CD4-positive, CD25-positive, alpha-beta regulatory T cell (primary cell): ENCODE results near the gene GRK3. TPM values are rescaled to one million over a fixed set of nuclear protein-coding genes. Genes with fewer than 3 reads are reported as not detected.
"Not testable (repeated sequence)": the region's sequence is repeated elsewhere in the genome, so short reads cannot be mapped to it uniquely, and the experiment has no call there.

ENCODE experiments used
- ATAC-seq, 2 donors: fragments of 150-1000 bp; cut with Tn5 transposase; one replicate each; pipeline ENCODE4 v1.10.0; 2021; ENCODE audit warnings: low read depth in 2 of 2, moderate number of reproducible peaks in 2 of 2, moderate library complexity in 1 of 2
- DNase-seq, 3 donors: peaks; one replicate each; pipeline versions ENCODE4 v3.0.0 to v3.0.0-alpha.2; 2012 to 2022; ENCODE audit warnings: mixed read lengths in 1 of 3
- H3K27ac ChIP-seq: one replicate; pipeline ENCODE4 v1.7.0; 2013; ENCODE audit warnings: mild to moderate bottlenecking, low read length; ENCODE audit not compliant: insufficient read depth, poor library complexity, severe bottlenecking
- H3K27me3 ChIP-seq: one replicate; pipeline ENCODE4 v1.7.0; 2013; ENCODE audit warnings: low read length; ENCODE audit not compliant: control insufficient read depth, insufficient read depth
- H3K36me3 ChIP-seq: one replicate; pipeline ENCODE4 v1.7.0; 2013; ENCODE audit warnings: mild to moderate bottlenecking, low read length, moderate library complexity; ENCODE audit not compliant: control insufficient read depth, insufficient read depth
- H3K4me1 ChIP-seq: 2 replicates; pipeline ENCODE4 v1.7.0; 2013; ENCODE audit warnings: mild to moderate bottlenecking, low read length; ENCODE audit not compliant: insufficient read depth, control insufficient read depth, poor library complexity, severe bottlenecking
- H3K4me3 ChIP-seq: one replicate; pipeline ENCODE4 v1.7.0; 2013; ENCODE audit warnings: low read depth, mild to moderate bottlenecking, low read length, moderate library complexity
- H3K9me3 ChIP-seq, 2 experiments: 1 replicate in 1 of 2; 2 replicates in 1 of 2; pipeline ENCODE4 v1.7.0; 2013; ENCODE audit warnings: low read length in 2 of 2, mild to moderate bottlenecking in 1 of 2, moderate library complexity in 1 of 2; ENCODE audit not compliant: control insufficient read depth in 2 of 2
- H3K27ac Mint-ChIP-seq, 3 donors: one replicate each; pipeline ENCODE4 v1.8.0; 2020 to 2022; ENCODE audit warnings: mild to moderate bottlenecking in 3 of 3, mixed read lengths in 3 of 3, moderate library complexity in 2 of 3
- H3K27me3 Mint-ChIP-seq: one replicate; pipeline ENCODE4 v1.8.0; 2022; ENCODE audit warnings: mild to moderate bottlenecking, mixed read lengths
- H3K36me3 Mint-ChIP-seq: one replicate; pipeline ENCODE4 v1.8.0; 2020; ENCODE audit warnings: mixed read lengths
- H3K4me1 Mint-ChIP-seq, 4 donors: one replicate each; pipeline ENCODE4 v1.8.0; 2020 to 2022; ENCODE audit warnings: mixed read lengths in 4 of 4, mild to moderate bottlenecking in 1 of 4
- H3K4me3 Mint-ChIP-seq, 4 donors: one replicate each; pipeline ENCODE4 v1.8.0; 2020 to 2022; ENCODE audit warnings: mild to moderate bottlenecking in 4 of 4, mixed read lengths in 4 of 4, moderate library complexity in 3 of 4
- H3K9me3 Mint-ChIP-seq, 7 donors: one replicate each; pipeline ENCODE4 v1.8.0; 2020 to 2022; ENCODE audit warnings: mixed read lengths in 7 of 7, mild to moderate bottlenecking in 3 of 7, moderate library complexity in 2 of 7
- polyA plus RNA-seq, 4 donors: library from polyadenylated mRNA; unstranded; fragments of 300-500 nt; fragmentation: Illumina TruSeq; gene quantifications; one replicate each; pipeline ENCODE4 v1.2.3, GENCODE V29; 2021
- total RNA-seq: library from RNA; stranded (reverse); gene quantifications from one replicate; pipeline ENCODE4 v1.2.3, GENCODE V29; 2022

The GRK3 gene
- total and polyA plus RNA-seq, 5 donors from 2014 or later, result 0.51 to 3.5 (median 1.1) TPM

GRCh38 chr22:25553131-25553530 is 11.3 kb upstream of the GRK3 start:
- Mint-ChIP-seq H3K4me3 (no peak overlapping the region), H3K9me3 (peaks cover 0 to 5% (median 0%) of the 10 kb centered on the region in 7 donors), H3K27me3 (peaks cover 7% of the 10 kb centered on the region), H3K4me1 (peaks cover 0 to 4% (median 0%) of the 10 kb centered on the region in 4 donors), H3K27ac (no peak overlapping the region), H3K36me3 (no peaks in the 10 kb centered on the region)
- no peaks in the 10 kb centered on the region for H3K9me3 ChIP-seq
- DNase-seq, result no peak
- no peak overlapping the region for H3K4me3 ChIP-seq
- no peaks in the 10 kb centered on the region for H3K36me3 ChIP-seq
- H3K4me1 ChIP-seq, result no peaks in the 10 kb centered on the region
- ATAC-seq, result no peak
- no peak overlapping the region for H3K27ac ChIP-seq
- no peaks in the 10 kb centered on the region for H3K27me3 ChIP-seq

GRCh38 chr22:25554238-25554671 is 10.2 kb upstream of the GRK3 start:
- peaks cover 0 to 4% (median 0%) of the 10 kb centered on the region in 4 donors for H3K4me1 Mint-ChIP-seq

GRCh38 chr22:25554689-25555088 is 9.8 kb upstream of the GRK3 start:
- H3K27ac ChIP-seq, result no peak overlapping the region
- H3K27me3 ChIP-seq, result no peaks in the 10 kb centered on the region
- Mint-ChIP-seq H3K9me3 (peaks cover 0 to 4% (median 0%) of the 10 kb centered on the region in 7 donors), H3K27ac (no peak overlapping the region), H3K36me3 (no peaks in the 10 kb centered on the region), H3K4me3 (no peak overlapping the region), H3K27me3 (peaks cover 7% of the 10 kb centered on the region), H3K4me1 (peaks cover 0 to 4% (median 0%) of the 10 kb centered on the region in 4 donors)
- DNase-seq (no peak), ATAC-seq (no peak)
- no peak overlapping the region for H3K4me3 ChIP-seq
- H3K4me1 ChIP-seq, result no peaks in the 10 kb centered on the region
- no peaks in the 10 kb centered on the region for H3K36me3 ChIP-seq
- no peaks in the 10 kb centered on the region for H3K9me3 ChIP-seq

More at GRCh38 chr22:25554238-25554671, 10.2 kb upstream of the GRK3 start:
- peaks cover 7% of the 10 kb centered on the region for H3K27me3 Mint-ChIP-seq
- no peak overlapping the region for H3K4me3 Mint-ChIP-seq
- no peaks in the 10 kb centered on the region for H3K4me1 ChIP-seq
- no peaks in the 10 kb centered on the region for H3K9me3 ChIP-seq
- H3K36me3 Mint-ChIP-seq, result no peaks in the 10 kb centered on the region
- DNase-seq (no peak), ATAC-seq (no peak)
- H3K27ac ChIP-seq, result no peak overlapping the region
- H3K27ac Mint-ChIP-seq, result no peak overlapping the region
- H3K9me3 Mint-ChIP-seq, result peaks cover 0 to 4% (median 0%) of the 10 kb centered on the region in 7 donors
- no peaks in the 10 kb centered on the region for H3K27me3 ChIP-seq
- no peaks in the 10 kb centered on the region for H3K36me3 ChIP-seq
- no peak overlapping the region for H3K4me3 ChIP-seq

- Histone ChIP-seq H3K36me3 (no peaks in the 10 kb centered on the region), H3K4me3 (no peak overlapping the region), H3K4me1 (no peaks in the 10 kb centered on the region), H3K27me3 (no peaks in the 10 kb centered on the region), H3K27ac (no peak overlapping the region), H3K9me3 (no peaks in the 10 kb centered on the region)
- no peak for DNase-seq
- Mint-ChIP-seq H3K9me3 (peaks cover 0 to 4% (median 0%) of the 10 kb centered on the region in 7 donors), H3K4me3 (no peak overlapping the region), H3K4me1 (peaks cover 0 to 4% (median 0%) of the 10 kb centered on the region in 4 donors), H3K27me3 (peaks cover 7% of the 10 kb centered on the region), H3K36me3 (no peaks in the 10 kb centered on the region), H3K27ac (no peak overlapping the region)
- no peak for ATAC-seq
Measured at GRCh38 chr22:25555586-25555985, 8.9 kb upstream of the GRK3 start.

- no peak overlapping the region for H3K27ac ChIP-seq
- Mint-ChIP-seq H3K9me3 (peaks cover 0 to 1% (median 0%) of the 10 kb centered on the region in 7 donors), H3K4me3 (no peak overlapping the region), H3K27me3 (peaks cover 1% of the 10 kb centered on the region), H3K36me3 (no peaks in the 10 kb centered on the region), H3K4me1 (peaks cover 0 to 3% (median 2%) of the 10 kb centered on the region in 4 donors), H3K27ac (no peak overlapping the region)
- no peak for ATAC-seq
- H3K9me3 ChIP-seq, result no peaks in the 10 kb centered on the region
- DNase-seq, result no peak
- no peaks in the 10 kb centered on the region for H3K36me3 ChIP-seq
- no peak overlapping the region for H3K4me3 ChIP-seq
- H3K4me1 ChIP-seq, result no peaks in the 10 kb centered on the region
- H3K27me3 ChIP-seq, result no peaks in the 10 kb centered on the region
Measured at GRCh38 chr22:25557218-25557617, 7.3 kb upstream of the GRK3 start.

GRCh38 chr22:25558341-25558740 is 6.1 kb upstream of the GRK3 start:
- no peaks in the 10 kb centered on the region for H3K36me3 ChIP-seq
- no peak overlapping the region for H3K27ac ChIP-seq
- Mint-ChIP-seq H3K4me1 (peaks cover 0 to 11% (median 8%) of the 10 kb centered on the region in 4 donors), H3K27me3 (no peaks in the 10 kb centered on the region), H3K9me3 (peaks cover 0 to 1% (median 0%) of the 10 kb centered on the region in 7 donors), H3K27ac (peak overlapping the region in 1 of 3 donors; percentile 36), H3K36me3 (no peaks in the 10 kb centered on the region), H3K4me3 (no peak overlapping the region)
- no peaks in the 10 kb centered on the region for H3K9me3 ChIP-seq
- no peaks in the 10 kb centered on the region for H3K4me1 ChIP-seq
- no peak overlapping the region for H3K4me3 ChIP-seq
- ATAC-seq (no peak), DNase-seq (no peak)
- no peaks in the 10 kb centered on the region for H3K27me3 ChIP-seq

- peak overlapping the region in 1 of 3 donors; percentile 77 for H3K27ac Mint-ChIP-seq
- not testable (repeated sequence) for H3K27ac ChIP-seq, H3K27me3 ChIP-seq, H3K4me3 ChIP-seq, DNase-seq, ATAC-seq, H3K36me3 Mint-ChIP-seq, H3K36me3 ChIP-seq, H3K4me1 ChIP-seq, H3K9me3 ChIP-seq, H3K9me3 Mint-ChIP-seq, H3K27me3 Mint-ChIP-seq
- H3K4me1 Mint-ChIP-seq, result peaks cover 0 to 21% (median 9%) of the 10 kb centered on the region in 4 donors
- peak overlapping the region in 1 of 4 donors; percentile 22 for H3K4me3 Mint-ChIP-seq
Measured at GRCh38 chr22:25559910-25560309, 4.6 kb upstream of the GRK3 start.

GRCh38 chr22:25561182-25561581 is 3.3 kb upstream of the GRK3 start:
- Mint-ChIP-seq H3K4me1 (peaks cover 0 to 30% (median 12%) of the 10 kb centered on the region in 4 donors), H3K27ac (peak overlapping the region in 2 of 3 donors; percentile 76 to 77), H3K4me3 (peak overlapping the region in 2 of 4 donors; percentile 33 to 65)
- H3K36me3 Mint-ChIP-seq, H3K27ac ChIP-seq, H3K9me3 ChIP-seq, H3K27me3 ChIP-seq, H3K4me3 ChIP-seq, ATAC-seq, H3K36me3 ChIP-seq, H3K27me3 Mint-ChIP-seq, DNase-seq, H3K9me3 Mint-ChIP-seq: not testable (repeated sequence)
- H3K4me1 ChIP-seq, result peaks cover 11% of the 10 kb centered on the region
